Fibroblast of lung (primary cell): ENCODE measurements around the gene TNK2. TPM values are rescaled to one million over a fixed set of nuclear protein-coding genes. Genes with fewer than 3 reads are reported as not detected.

Source experiments
- DNase-seq, 2 donors: peaks; one replicate each; pipeline versions ENCODE4 v3.0.0 to v3.0.0-alpha.2; 2010; ENCODE audit warnings: low read depth in 2 of 2
- H2AFZ ChIP-seq: 2 replicates; pipeline ENCODE4 v1.5.1; 2012; ENCODE audit warnings: low read length, control low read depth, inconsistent platforms
- H3K27ac ChIP-seq: 2 replicates; pipeline ENCODE4 v1.5.1; 2011; ENCODE audit warnings: low read length, control low read depth; ENCODE audit not compliant: insufficient read depth
- H3K27me3 ChIP-seq: 2 replicates; pipeline ENCODE4 v1.5.1; 2011; ENCODE audit warnings: mild to moderate bottlenecking, low read length; ENCODE audit not compliant: control insufficient read depth, insufficient read depth
- H3K36me3 ChIP-seq: 2 replicates; pipeline ENCODE4 v1.5.1; 2011; ENCODE audit warnings: low read length; ENCODE audit not compliant: control insufficient read depth, insufficient read depth
- H3K4me1 ChIP-seq: 2 replicates; pipeline ENCODE4 v1.5.1; 2011; ENCODE audit warnings: low read length; ENCODE audit not compliant: control insufficient read depth, insufficient read depth; ENCODE audit errors: extremely low read depth
- H3K4me2 ChIP-seq: 2 replicates; pipeline ENCODE4 v1.5.1; 2011; ENCODE audit warnings: low read length, control low read depth; ENCODE audit not compliant: insufficient read depth; ENCODE audit errors: extremely low read depth
- H3K4me3 ChIP-seq, 4 experiments: fragments of 200-600 bp in 1 of 4; sonication (generic) in 1 of 4; replicated peaks in 1 of 4; 2 replicates each; pipeline ENCODE4 v1.5.1; 2011 to 2016; ENCODE audit warnings: low read length in 4 of 4, low read depth in 3 of 4, mild to moderate bottlenecking in 3 of 4, control low read depth in 2 of 4, inconsistent platforms in 1 of 4, mixed read lengths in 1 of 4; ENCODE audit not compliant: insufficient read depth in 1 of 4; ENCODE audit errors: control extremely low read depth in 1 of 4
- H3K79me2 ChIP-seq: 2 replicates; pipeline ENCODE4 v1.5.1; 2012; ENCODE audit warnings: mild to moderate bottlenecking, low read length, inconsistent platforms; ENCODE audit not compliant: control insufficient read depth, insufficient read depth
- H3K9ac ChIP-seq: 2 replicates; pipeline ENCODE4 v1.5.1; 2011; ENCODE audit warnings: mild to moderate bottlenecking, low read length, control low read depth; ENCODE audit not compliant: insufficient read depth
- H3K9me3 ChIP-seq: 2 replicates; pipeline ENCODE4 v1.5.1; 2012; ENCODE audit warnings: low read depth, low read length; ENCODE audit not compliant: control insufficient read depth, insufficient read depth
- H4K20me1 ChIP-seq: 2 replicates; pipeline ENCODE4 v1.5.1; 2011; ENCODE audit warnings: low read length; ENCODE audit not compliant: control insufficient read depth, insufficient read depth; ENCODE audit errors: extremely low read depth
- EZH2 ChIP-seq: IDR thresholded peaks from 2 replicates; pipeline ENCODE4 v1.5.1; 2012; ENCODE audit warnings: low read length, control low read depth, mild to moderate bottlenecking; ENCODE audit errors: missing control alignments
- polyA plus RNA-seq, 2 donors: library from polyadenylated mRNA; depleted of rRNA in 1 of 2; stranded (reverse) in 1 of 2; unstranded in 1 of 2; fragments of >200 nt; gene quantifications; 2 replicates each; pipeline ENCODE4 v1.2.1, GENCODE V29; 2011 to 2012; ENCODE audit warnings: missing spikeins in 1 of 2
- total RNA-seq: library from RNA; depleted of rRNA; stranded (reverse); fragments of >200 nt; gene quantifications from 2 replicates; pipeline ENCODE4 v1.2.1, GENCODE V29; 2014
- TF ChIP-seq, protein P1 (sequence below), 2 donors: IDR thresholded peaks in 1 of 2; conservative IDR thresholded peaks in 1 of 2; 1 replicate in 1 of 2; 2 replicates in 1 of 2; pipeline ENCODE4 v1.5.1; 2011 to 2012; ENCODE audit warnings: low read length in 2 of 2, control low read depth in 1 of 2, inconsistent platforms in 1 of 2, low read depth in 1 of 2, mild to moderate bottlenecking in 1 of 2

The TNK2 gene
- total and polyA plus RNA-seq, 2 donors (not counting 1 experiment from before 2014, with no cell fraction given) = 2.5 to 10.7 TPM

DNA sequence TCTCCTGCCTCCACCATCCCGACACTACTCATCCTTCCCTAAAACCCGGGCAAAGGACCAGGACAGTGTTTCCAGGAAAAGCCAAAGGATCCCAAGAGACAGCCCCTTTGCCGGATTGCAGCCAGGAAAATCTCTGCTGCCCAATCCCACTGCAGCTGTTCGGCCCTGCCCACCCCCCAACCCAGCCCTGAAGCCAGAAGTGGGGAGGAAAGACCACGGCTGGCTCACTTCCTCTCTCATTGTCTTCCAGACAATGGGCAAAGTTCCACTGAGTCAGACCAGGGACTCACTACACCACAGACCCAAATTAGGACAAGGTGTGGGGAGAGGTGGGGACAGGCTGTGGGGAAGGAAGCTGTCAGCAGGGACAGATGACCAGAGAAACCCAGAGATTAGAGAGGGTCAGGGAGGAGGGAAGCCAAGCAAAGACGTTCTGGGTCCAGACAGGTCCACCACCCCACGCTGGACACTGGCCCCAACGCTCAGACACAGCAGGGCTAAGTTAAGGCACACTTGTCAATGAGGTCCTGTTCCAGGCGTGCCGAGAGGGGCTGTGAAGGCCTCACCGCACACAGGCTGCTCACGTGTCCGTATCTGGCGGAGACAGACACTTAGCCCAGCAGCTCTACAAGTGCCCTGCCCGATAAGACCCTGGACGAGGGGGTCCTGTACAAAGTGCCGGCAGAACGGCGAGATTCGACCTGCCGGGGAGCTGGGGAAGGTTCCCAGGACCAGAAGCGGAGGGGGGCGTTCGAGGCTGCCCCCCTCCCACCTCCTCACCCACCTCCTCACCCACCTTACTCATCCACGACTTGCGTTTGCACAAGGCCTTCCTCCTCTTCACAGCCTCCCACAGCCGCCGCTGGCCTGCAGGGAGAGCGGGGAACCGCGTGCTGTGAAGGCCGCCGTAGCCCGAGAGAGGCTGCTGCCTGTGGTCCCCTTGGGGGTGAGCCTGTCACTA lies 21.9 kb downstream of the TNK2 start:
- Histone ChIP-seq H3K4me3 (no peak overlapping the region), H3K4me1 (peaks cover 9% of the 10 kb centered on the region), H3K36me3 (peaks cover 14% of the 10 kb centered on the region), H3K79me2 (peaks cover 4% of the 10 kb centered on the region), H3K27ac (no peak overlapping the region), H2AFZ (no peak overlapping the region), H3K9ac (no peak overlapping the region), H4K20me1 (no peaks in the 10 kb centered on the region), H3K4me2 (no peak overlapping the region), H3K9me3 (no peaks in the 10 kb centered on the region), H3K27me3 (no peaks in the 10 kb centered on the region)
- TF ChIP-seq, protein P1, sequence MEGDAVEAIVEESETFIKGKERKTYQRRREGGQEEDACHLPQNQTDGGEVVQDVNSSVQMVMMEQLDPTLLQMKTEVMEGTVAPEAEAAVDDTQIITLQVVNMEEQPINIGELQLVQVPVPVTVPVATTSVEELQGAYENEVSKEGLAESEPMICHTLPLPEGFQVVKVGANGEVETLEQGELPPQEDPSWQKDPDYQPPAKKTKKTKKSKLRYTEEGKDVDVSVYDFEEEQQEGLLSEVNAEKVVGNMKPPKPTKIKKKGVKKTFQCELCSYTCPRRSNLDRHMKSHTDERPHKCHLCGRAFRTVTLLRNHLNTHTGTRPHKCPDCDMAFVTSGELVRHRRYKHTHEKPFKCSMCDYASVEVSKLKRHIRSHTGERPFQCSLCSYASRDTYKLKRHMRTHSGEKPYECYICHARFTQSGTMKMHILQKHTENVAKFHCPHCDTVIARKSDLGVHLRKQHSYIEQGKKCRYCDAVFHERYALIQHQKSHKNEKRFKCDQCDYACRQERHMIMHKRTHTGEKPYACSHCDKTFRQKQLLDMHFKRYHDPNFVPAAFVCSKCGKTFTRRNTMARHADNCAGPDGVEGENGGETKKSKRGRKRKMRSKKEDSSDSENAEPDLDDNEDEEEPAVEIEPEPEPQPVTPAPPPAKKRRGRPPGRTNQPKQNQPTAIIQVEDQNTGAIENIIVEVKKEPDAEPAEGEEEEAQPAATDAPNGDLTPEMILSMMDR (conservative IDR thresholded peaks at IDR 0.05 in 1 of 2, IDR thresholded peaks at IDR 0.05 in 1 of 2; ENCODE audit: low read depth in 1 of 2, low read length in 2 of 2) = no peak
- TF ChIP-seq EZH2 = no peak
- peak in 1 of 2 donors; percentile 85 for DNase-seq

DNA sequence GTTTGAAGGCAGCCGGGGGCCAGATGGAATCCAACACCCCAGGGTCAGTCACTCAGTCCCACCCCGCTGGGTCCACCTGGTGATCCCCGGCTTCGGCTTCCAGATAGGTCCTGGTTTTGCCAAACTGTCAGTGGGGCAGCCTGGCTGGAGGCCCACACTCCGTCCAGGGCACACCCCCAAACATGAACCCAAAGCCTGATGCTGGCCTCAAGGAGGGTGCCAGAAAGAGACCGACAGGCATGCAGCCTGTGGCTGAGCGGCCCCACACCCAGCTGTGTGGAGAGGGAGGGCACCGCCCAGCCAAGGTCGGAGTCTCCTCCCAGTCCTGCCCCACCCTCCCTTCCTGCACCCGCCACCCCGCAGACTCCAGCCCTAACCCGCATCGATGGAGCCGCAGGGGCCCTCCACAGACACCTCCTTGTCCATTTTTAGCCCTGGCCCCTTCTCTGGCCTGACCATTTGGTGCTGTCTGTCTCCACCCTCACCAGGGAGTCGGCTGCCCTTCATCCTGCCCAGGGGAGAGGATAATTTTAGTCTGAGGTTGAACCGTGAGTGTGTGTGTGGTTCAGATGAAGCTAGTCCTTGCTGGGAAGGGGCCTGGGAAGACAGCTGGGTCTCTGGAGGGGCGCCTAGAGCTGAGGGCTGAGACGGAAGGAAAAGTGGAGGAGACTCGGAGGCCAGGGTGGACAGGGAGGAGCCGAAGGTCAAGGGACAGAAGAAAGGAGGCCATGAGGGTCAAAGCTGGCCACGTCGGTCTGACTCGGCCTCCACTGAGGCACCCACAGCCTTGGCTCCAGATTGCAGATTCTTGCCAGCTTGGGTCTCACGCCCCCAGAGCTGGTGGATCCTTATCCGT lies 23.1 kb downstream of the TNK2 start:
- no peak for TF ChIP-seq EZH2
- TF ChIP-seq, protein P1 (conservative IDR thresholded peaks at IDR 0.05 in 1 of 2, IDR thresholded peaks at IDR 0.05 in 1 of 2; ENCODE audit: low read depth in 1 of 2, low read length in 2 of 2) = no peak
- Histone ChIP-seq H3K27ac (no peak overlapping the region), H3K4me3 (no peak overlapping the region)

DNA sequence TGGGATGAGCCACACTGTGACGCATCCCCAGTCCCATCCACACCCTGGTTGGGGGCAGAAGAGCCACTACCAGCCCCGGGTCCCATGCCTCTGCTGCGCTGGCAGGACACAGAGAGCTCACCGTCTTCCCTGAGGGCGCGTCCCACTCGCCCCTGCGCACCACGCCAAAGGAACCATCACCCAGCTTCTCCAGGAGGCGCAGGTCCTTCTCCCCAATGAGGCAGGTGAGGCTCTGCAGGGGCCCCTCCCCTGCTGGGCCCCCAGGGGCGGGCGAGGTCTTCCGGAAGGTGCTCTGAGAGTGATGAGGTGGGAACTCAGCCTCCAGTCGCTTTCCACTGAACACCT lies 23.7 kb downstream of the TNK2 start:
- no peaks in the 10 kb centered on the region for H4K20me1 ChIP-seq
- peaks cover 4% of the 10 kb centered on the region for H3K79me2 ChIP-seq
- TF ChIP-seq, protein P1 (conservative IDR thresholded peaks at IDR 0.05 in 1 of 2, IDR thresholded peaks at IDR 0.05 in 1 of 2; ENCODE audit: low read depth in 1 of 2, low read length in 2 of 2) = no peak
- no peak for TF ChIP-seq EZH2
- no peaks in the 10 kb centered on the region for H3K27me3 ChIP-seq
- no peak overlapping the region for H3K9ac ChIP-seq
- no peak overlapping the region for H3K4me2 ChIP-seq
- no peaks in the 10 kb centered on the region for H3K9me3 ChIP-seq
- no peak overlapping the region for H2AFZ ChIP-seq
- no peak overlapping the region for H3K4me3 ChIP-seq
- DNase-seq = no peak
- H3K27ac ChIP-seq = no peak overlapping the region
- peaks cover 8% of the 10 kb centered on the region for H3K4me1 ChIP-seq
- H3K36me3 ChIP-seq = peaks cover 14% of the 10 kb centered on the region

More for the DNA sequence above, 23.1 kb downstream of the TNK2 start:
- Histone ChIP-seq H2AFZ (no peak overlapping the region), H3K4me1 (peaks cover 8% of the 10 kb centered on the region), H3K9ac (no peak overlapping the region), H3K4me2 (no peak overlapping the region), H4K20me1 (no peaks in the 10 kb centered on the region), H3K9me3 (no peaks in the 10 kb centered on the region), H3K79me2 (peaks cover 4% of the 10 kb centered on the region), H3K36me3 (peaks cover 14% of the 10 kb centered on the region), H3K27me3 (no peaks in the 10 kb centered on the region)
- DNase-seq = no peak
